ENCODE data around the gene BRD3.
A peak's percentile ranks its signal among the peaks of the same experiment; 100 is the strongest.

Gene BRD3

GRCh38 chr9:134010310-134011173 is 57.3 kb downstream of the BRD3 start:
- DNase-seq, result peak; percentile 82

DNA sequence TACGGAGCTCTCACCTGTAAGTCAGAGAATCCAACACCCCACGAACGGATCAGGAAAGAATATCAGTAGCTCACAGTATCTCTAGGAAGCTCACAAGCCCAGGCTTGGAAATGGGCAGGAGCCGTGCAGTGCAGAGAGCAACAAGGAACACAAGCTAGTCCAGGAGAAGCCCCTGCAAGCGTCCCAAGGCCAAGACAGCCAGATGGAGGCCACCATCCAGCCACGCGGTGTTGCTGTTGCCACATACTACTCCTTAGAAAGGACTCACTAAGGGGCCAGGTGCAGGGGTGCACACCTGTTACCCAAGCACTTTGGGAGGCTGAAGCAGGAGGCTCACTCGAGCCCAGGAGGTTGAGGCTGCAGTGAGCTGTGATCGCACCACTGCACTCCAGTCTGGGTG is 60.3 kb downstream of the BRD3 start:
- DNase-seq, result no peak

- DNase-seq, result peak; percentile 18
These were observed 60.7 kb downstream of the BRD3 start for GRCh38 chr9:134007150-134007549.

DNA sequence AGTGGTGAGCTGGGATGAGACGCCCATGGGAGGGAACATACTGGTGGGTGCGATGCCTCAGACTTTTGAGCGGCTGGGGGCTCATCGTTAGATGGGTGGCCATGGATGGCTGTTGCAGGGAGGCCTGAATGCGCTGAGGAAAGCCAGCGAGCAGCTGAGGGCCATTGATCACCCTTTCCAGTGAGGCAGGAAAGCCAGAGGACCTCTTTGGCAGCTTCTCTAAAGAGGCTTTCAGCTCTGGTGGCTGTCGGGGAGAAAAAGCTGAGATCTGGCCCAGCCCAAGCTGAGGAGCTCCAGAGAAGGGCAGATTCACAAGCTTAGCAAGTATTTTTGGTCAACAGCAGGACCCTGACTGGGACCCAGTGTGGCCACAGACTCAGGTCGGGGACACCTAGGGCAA is 62.4 kb downstream of the BRD3 start:
- no peak for DNase-seq

- DNase-seq, result no peak
These were observed 62.9 kb downstream of the BRD3 start for GRCh38 chr9:134004881-134005280.

- no peak for DNase-seq
These were observed 63.5 kb downstream of the BRD3 start for GRCh38 chr9:134004131-134004873.

DNA sequence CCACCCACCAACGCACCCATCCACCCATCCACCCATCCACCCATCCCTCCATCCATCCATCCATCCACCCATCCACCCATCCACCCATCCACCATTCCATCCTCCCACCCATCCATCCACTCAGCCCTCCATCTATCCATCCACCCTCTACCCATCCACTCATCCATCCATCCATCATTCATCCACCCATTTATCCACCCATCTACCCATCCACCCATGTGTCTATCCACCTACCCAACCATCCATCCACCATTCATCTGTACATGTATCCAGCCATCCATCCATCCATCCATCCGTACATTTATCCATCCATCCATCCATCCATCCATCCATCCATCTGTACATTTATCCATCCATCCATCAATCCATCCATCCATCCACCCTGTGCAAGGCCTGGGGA is 64.6 kb downstream of the BRD3 start:
- DNase-seq, result no peak

- DNase-seq, result no peak
These were observed 65.0 kb downstream of the BRD3 start for GRCh38 chr9:134002796-134003195.

DNA sequence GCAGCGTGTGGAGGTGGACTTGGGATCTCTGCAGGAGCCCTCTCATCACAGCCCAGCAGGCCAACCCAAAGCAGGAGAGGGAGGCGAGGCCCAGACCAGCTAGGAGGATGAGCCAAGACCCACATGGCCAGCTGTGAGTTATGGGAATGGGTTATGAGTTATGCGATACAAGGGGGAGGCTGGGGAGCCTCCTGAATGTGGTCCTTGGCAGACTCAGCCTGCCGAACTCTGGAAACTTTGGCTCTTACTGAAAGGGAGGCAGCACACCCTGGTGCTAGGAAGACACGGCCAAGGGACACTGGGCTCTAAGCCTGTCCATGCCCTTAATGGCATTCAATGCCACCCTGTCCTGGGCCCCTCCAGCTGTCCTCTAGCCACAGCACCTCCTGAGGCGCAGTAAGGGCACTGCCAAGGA is 68.0 kb downstream of the BRD3 start:
- DNase-seq, result no peak

- no peak for DNase-seq
These were observed 68.8 kb downstream of the BRD3 start for GRCh38 chr9:133998915-133999595.

DNA sequence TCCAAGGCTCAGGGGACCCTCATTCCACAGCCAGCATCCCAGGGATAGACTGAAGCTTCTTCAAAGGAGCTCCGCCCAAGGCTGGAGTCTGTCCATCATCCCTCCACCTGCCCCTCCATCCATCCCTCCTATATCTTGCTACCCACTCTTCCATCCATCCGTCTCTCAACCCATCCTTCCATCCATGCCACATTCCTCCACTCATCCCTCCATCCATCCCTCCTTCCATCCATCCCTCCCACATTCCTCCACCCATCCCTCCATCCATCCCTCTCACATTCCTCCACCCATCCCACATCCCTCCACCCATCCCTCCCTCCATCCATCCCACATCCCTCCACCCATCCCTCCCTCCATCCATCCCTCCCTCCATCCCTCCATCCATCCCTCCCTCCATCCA is 70.2 kb downstream of the BRD3 start:
- no peak for DNase-seq

DNA sequence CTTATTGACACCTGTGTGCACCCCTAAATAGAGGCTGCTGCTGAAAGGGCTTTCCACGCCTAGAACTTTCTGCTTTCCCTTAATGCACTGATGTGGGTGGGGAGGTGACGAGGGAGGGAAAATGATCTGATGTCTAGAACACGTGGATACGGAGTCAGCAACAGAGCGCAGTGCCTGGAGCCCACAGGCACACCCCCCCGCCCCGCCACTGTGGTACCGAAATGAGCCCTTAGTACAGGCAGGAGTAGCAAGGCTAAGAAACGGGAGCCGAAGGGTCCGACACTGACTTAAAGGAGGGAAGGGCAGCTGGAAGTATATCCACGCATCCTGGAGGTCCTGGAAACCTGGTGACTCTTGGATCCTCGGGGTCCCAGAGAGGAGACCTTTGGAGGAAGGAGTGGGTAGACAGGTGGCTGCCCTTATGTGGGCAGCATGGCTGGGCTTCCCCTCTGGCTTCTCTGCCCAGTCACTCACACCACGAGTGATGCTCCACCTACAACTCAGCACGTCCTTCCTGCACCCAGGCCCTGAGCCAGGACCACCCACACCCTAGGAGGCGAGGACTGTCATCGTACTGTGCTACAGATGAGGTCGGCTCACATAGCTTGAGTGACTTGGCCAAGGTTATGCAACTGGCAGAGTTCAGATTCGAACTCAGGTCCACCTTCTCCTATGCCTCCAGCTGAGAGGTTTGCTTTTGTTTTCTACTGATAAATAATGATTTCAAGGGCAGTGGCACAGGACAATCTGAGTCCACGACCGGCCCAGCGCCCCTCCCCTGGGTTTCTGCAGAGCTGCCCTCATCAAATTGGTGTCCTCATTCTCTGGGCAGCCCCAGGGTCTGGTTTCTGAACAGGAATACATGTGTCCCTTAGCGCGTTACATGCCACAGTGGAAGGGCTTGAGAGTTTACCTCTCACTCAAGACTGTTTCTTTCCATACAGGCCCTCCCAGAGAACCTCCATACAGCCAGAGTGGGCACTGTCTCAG is 71.0 kb downstream of the BRD3 start:
- DNase-seq, result no peak

GRCh38 chr9:133995012-133995896 is 72.6 kb downstream of the BRD3 start:
- DNase-seq, result peak; percentile 31

- DNase-seq, result peak; percentile 85
These were observed 73.3 kb downstream of the BRD3 start for GRCh38 chr9:133994353-133995011.

DNA sequence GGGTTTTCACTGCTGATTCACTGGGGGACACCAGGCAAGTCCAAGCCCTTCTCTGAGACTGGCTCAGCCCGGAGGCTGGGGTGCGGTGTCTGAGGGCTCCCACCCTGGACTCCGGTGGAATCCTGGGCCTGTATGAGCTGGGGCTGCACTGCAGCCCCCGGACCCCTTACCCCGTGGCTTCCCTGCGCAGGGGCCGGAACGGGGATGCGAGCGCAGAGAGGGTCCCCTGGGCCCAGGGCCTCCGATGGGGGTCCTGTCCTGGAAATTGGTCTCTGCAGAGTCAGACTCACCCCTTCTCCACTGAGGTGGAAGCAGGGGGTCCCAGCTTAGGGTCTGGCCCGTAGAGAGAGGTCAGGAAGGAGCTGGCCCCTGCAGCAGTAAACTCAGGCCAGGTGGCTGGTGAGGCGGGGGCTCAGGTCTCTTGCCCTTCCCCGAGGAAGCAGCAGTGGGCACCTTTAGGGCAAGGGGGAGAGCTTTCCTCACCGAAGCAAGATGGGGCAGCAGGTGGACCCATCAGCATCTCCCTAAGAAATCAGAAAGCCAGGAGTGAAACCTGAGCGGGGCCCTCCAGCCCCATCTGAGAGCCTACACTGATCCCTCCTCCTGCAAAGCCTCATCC is 74.1 kb downstream of the BRD3 start:
- DNase-seq, result no peak

DNA sequence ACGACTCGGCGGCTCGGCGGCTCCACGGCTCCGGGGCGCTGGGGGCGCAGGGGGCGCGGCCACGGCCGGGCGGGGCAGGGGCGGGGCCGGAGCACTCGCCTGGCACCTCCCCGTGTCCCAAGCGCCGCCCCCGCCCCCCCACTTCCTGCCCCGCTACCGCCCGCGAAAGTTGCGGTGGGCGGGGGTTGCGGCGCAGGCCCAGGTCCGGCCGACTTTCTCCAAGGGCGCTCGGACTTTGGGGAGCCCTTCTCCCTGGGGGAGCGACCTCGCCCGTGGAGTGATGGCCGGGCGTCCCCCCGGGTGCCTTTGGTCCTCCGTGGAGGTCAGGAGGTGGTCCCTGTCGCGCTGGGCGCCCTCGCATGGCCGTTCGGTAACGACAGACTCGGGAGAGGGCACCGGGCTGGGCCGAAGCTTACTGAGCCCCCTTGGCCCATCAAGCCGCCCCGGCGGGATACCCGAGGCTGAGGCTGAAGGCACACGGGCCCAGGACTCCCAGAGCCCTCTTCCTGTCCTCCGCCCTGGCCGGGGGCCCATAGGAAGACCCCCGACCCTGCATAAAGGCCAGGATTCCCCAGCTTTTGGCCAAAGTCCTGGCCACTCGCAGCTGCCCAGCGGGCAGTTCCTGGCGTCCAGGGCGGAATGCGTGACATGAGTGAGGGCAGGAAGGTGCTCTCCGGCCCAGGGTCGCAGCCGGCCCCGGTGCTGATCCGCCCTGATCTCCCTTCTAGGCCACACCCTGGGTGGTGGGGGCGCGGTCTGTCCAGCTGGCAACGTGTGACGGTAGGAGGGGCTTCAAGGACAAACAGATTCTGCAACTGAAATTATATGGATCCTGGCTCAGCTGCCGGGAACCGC is 74.8 kb downstream of the BRD3 start:
- peak; percentile 73 for DNase-seq

GRCh38 chr9:133991964-133992779 is 75.7 kb downstream of the BRD3 start, which contains the start of gene VAV2:
Gene VAV2, minus strand, starts transcription at chr9:133992324. Its CDS starts 46 bp downstream, at chr9:133992278.
- DNase-seq, result peak; percentile 27
